ENCODE data around the gene GSTT2B. TPM values are rescaled to one million over a fixed set of nuclear protein-coding genes. Genes with fewer than 3 reads are reported as not detected.
"Not testable (repeated sequence)": the region's sequence is repeated elsewhere in the genome, so short reads cannot be mapped to it uniquely, and the experiment has no call there.

The GSTT2B gene
- total RNA-seq, 1 donor from 2014 or later = 9.8 TPM

- no peak for DNase-seq
- Histone ChIP-seq H3K27me3 (no peaks in the 10 kb centered on the region), H3K4me1 (no peaks in the 10 kb centered on the region), H3K4me3 (no peak overlapping the region), H3K36me3 (no peaks in the 10 kb centered on the region), H3K9me3 (no peaks in the 10 kb centered on the region), H3K27ac (no peak overlapping the region)
- TF ChIP-seq CTCF (IDR thresholded peaks at IDR 0.05) = no peak
- intact Hi-C loops (cut with DNase I) = no loop called here
- ATAC-seq = no peak
Observed at GRCh38 chr22:24002851-24003250, 41.9 kb upstream of the GSTT2B start.

GRCh38 chr22:24002272-24002671 lies 41.3 kb upstream of the GSTT2B start:
- ATAC-seq (no peak), DNase-seq (no peak)
- TF ChIP-seq CTCF (IDR thresholded peaks at IDR 0.05) = no peak
- Histone ChIP-seq H3K4me3 (no peak overlapping the region), H3K27ac (no peak overlapping the region), H3K9me3 (no peaks in the 10 kb centered on the region), H3K36me3 (no peaks in the 10 kb centered on the region), H3K27me3 (no peaks in the 10 kb centered on the region), H3K4me1 (no peaks in the 10 kb centered on the region)
- intact Hi-C loops (cut with DNase I) = no loop called here

GRCh38 chr22:24001314-24001713 lies 40.3 kb upstream of the GSTT2B start:
- ATAC-seq (no peak), DNase-seq (no peak)
- TF ChIP-seq CTCF (IDR thresholded peaks at IDR 0.05) = no peak
- no peak overlapping the region for H3K27ac ChIP-seq
- no peaks in the 10 kb centered on the region for H3K4me1 ChIP-seq
- H3K4me3 ChIP-seq = no peak overlapping the region
- intact Hi-C loops (cut with DNase I) = no loop called here
- no peaks in the 10 kb centered on the region for H3K36me3 ChIP-seq
- no peaks in the 10 kb centered on the region for H3K27me3 ChIP-seq
- no peaks in the 10 kb centered on the region for H3K9me3 ChIP-seq

- H3K36me3 ChIP-seq; H3K9me3 ChIP-seq; DNase-seq; H3K4me3 ChIP-seq; H3K27ac ChIP-seq; H3K4me1 ChIP-seq; H3K27me3 ChIP-seq; ATAC-seq; intact Hi-C loops (cut with DNase I): not testable (repeated sequence)
Observed at GRCh38 chr22:23999779-24000178, 38.8 kb upstream of the GSTT2B start.

- Histone ChIP-seq H3K4me1 (no peaks in the 10 kb centered on the region), H3K36me3 (no peaks in the 10 kb centered on the region), H3K27me3 (no peaks in the 10 kb centered on the region), H3K27ac (no peak overlapping the region), H3K9me3 (no peaks in the 10 kb centered on the region), H3K4me3 (no peak overlapping the region)
- DNase-seq (no peak), ATAC-seq (no peak)
- no peak for TF ChIP-seq CTCF (IDR thresholded peaks at IDR 0.05)
- intact Hi-C loops (cut with DNase I) = no loop called here
Observed at GRCh38 chr22:23997092-23997491, 36.1 kb upstream of the GSTT2B start.

- DNase-seq; H3K4me3 ChIP-seq; H3K36me3 ChIP-seq; H3K4me1 ChIP-seq; H3K9me3 ChIP-seq; ATAC-seq; H3K27me3 ChIP-seq; H3K27ac ChIP-seq; intact Hi-C loops (cut with DNase I): not testable (repeated sequence)
Observed at GRCh38 chr22:23993581-23994177, 32.7 kb upstream of the GSTT2B start.

GRCh38 chr22:23993080-23993479 lies 32.1 kb upstream of the GSTT2B start:
- intact Hi-C loops (cut with DNase I); H3K9me3 ChIP-seq; H3K27me3 ChIP-seq; DNase-seq; H3K36me3 ChIP-seq; H3K27ac ChIP-seq; H3K4me1 ChIP-seq; H3K4me3 ChIP-seq; ATAC-seq: not testable (repeated sequence)

GRCh38 chr22:23989583-23990244 lies 28.7 kb upstream of the GSTT2B start:
- intact Hi-C loops (cut with DNase I); H3K27me3 ChIP-seq; H3K4me3 ChIP-seq; DNase-seq; H3K27ac ChIP-seq; H3K36me3 ChIP-seq; H3K9me3 ChIP-seq; H3K4me1 ChIP-seq: not testable (repeated sequence)
- ATAC-seq = peak; percentile 65

- ATAC-seq; H3K27me3 ChIP-seq; intact Hi-C loops (cut with DNase I); H3K9me3 ChIP-seq; H3K4me1 ChIP-seq; DNase-seq; H3K27ac ChIP-seq; H3K4me3 ChIP-seq; H3K36me3 ChIP-seq: not testable (repeated sequence)
Observed at GRCh38 chr22:23986538-23987178, 25.7 kb upstream of the GSTT2B start.

- DNase-seq; H3K27me3 ChIP-seq; H3K27ac ChIP-seq; H3K36me3 ChIP-seq; intact Hi-C loops (cut with DNase I); H3K9me3 ChIP-seq; H3K4me1 ChIP-seq; H3K4me3 ChIP-seq: not testable (repeated sequence)
- ATAC-seq = peak; percentile 39
Observed at GRCh38 chr22:23986089-23986488, 25.1 kb upstream of the GSTT2B start.
